Measurements from ENCODE around the gene GRK1. TPM values are rescaled to one million over a fixed set of nuclear protein-coding genes. Genes with fewer than 3 reads are reported as not detected.

Gene GRK1
- total RNA-seq, 4 donors from 2014 or later: 0.88 to 1.7 TPM; not detected in 2

- H3K36me3 ChIP-seq: no peaks in the 10 kb centered on the region
- H3K4me3 ChIP-seq: no peak overlapping the region
- H3K27me3 ChIP-seq: no peaks in the 10 kb centered on the region
- TF ChIP-seq POLR2A (IDR thresholded peaks at IDR 0.05) (no peak), CTCF (IDR thresholded peaks at IDR 0.05) (no peak)
- no peaks in the 10 kb centered on the region for H3K4me1 ChIP-seq
- peak in 1 of 3 donors; percentile 2 for DNase-seq
- H3K9me3 ChIP-seq: no peaks in the 10 kb centered on the region
- H3K27ac ChIP-seq: no peak overlapping the region
Measured at GRCh38 chr13:113771709-113772331, 104.8 kb downstream of the GRK1 start.

- Histone ChIP-seq H3K27me3 (no peaks in the 10 kb centered on the region), H3K4me1 (no peaks in the 10 kb centered on the region), H3K9me3 (no peaks in the 10 kb centered on the region), H3K36me3 (no peaks in the 10 kb centered on the region), H3K27ac (no peak overlapping the region), H3K4me3 (no peak overlapping the region)
- TF ChIP-seq POLR2A (IDR thresholded peaks at IDR 0.05) (no peak), CTCF (IDR thresholded peaks at IDR 0.05) (no peak)
- peak in 1 of 3 donors; percentile 22 for DNase-seq
Measured at GRCh38 chr13:113774177-113775107, 107.4 kb downstream of the GRK1 start.

- Histone ChIP-seq H3K4me3 (no peak overlapping the region), H3K9me3 (no peaks in the 10 kb centered on the region), H3K27me3 (no peaks in the 10 kb centered on the region), H3K4me1 (no peaks in the 10 kb centered on the region), H3K27ac (no peak overlapping the region), H3K36me3 (no peaks in the 10 kb centered on the region)
- peak in 1 of 3 donors; percentile 34 for DNase-seq
- TF ChIP-seq POLR2A (IDR thresholded peaks at IDR 0.05) (no peak), CTCF (IDR thresholded peaks at IDR 0.05) (no peak)
Measured at GRCh38 chr13:113775451-113776145, 108.6 kb downstream of the GRK1 start.

- Histone ChIP-seq H3K36me3 (no peaks in the 10 kb centered on the region), H3K9me3 (no peaks in the 10 kb centered on the region)
- no peak for TF ChIP-seq POLR2A (IDR thresholded peaks at IDR 0.05)
- TF ChIP-seq CTCF (IDR thresholded peaks at IDR 0.05): no peak
Measured at GRCh38 chr13:113776231-113777125, 109.5 kb downstream of the GRK1 start.

More at GRCh38 chr13:113776231-113777125, 109.5 kb downstream of the GRK1 start:
- Histone ChIP-seq H3K27me3 (no peaks in the 10 kb centered on the region), H3K27ac (no peak overlapping the region), H3K4me1 (no peaks in the 10 kb centered on the region), H3K4me3 (no peak overlapping the region)
- DNase-seq: peak in 1 of 3 donors; percentile 37

Measured in Peyer's patch (tissue), 4 donors.